ENCODE data around the gene CYP39A1. TPM values are rescaled to one million over a fixed set of nuclear protein-coding genes. Genes with fewer than 3 reads are reported as not detected.

CYP39A1 gene
- total and polyA plus RNA-seq, 10 of the 15 experiments (the other 5 are each of a cell fraction or from before 2014, with no cell fraction given): not detected

DNA sequence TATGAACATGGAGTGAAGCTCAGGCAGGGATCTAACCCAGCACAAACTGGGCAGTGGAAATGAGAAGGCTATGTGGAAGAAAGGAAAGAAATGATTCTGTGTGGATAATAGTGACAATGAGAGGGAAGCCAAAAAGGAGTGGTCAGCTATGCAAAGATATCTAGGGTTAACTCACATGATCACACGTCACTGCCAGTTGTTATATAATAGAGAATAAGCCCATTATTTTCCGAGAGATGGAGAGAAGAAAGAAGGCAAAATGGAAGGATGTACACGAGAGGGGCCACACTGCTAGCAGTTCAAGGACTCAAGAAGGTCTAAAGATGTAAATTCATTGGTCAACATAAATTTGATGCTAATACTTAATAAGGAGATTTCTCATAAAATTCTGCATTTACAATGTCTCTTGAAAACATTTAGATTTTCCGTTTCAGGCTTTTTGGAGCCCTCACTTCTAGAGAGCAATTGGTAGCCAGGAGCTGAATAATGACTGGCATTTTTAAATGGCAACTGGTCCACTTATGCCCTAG lies 142.6 kb downstream of the CYP39A1 start:
- no TSS peak for BruUV-seq (replicated peaks)
- H3K36me3 ChIP-seq (ENCODE audit: control insufficient read depth in 2 of 2, insufficient read depth in 2 of 2, low read length in 1 of 2): no peaks in the 10 kb centered on the region
- no peak overlapping the region for H2AFZ ChIP-seq (ENCODE audit: control insufficient read depth, low read depth, low read length)
- H3K9me3 ChIP-seq (replicated peaks; ENCODE audit: control insufficient read depth, insufficient read depth, low read length): no peaks in the 10 kb centered on the region
- FAIRE-seq (no peak), ATAC-seq (no peak), DNase-seq (ENCODE audit: low read depth, low spot score) (no peak)
- intact Hi-C loops (cut with micrococcal nuclease; ENCODE audit: unreplicated experiment) (no loop called here), in situ Hi-C loops (cut with MboI) (no loop called here)
- H3K4me3 ChIP-seq: no peak overlapping the region
- no peaks in the 10 kb centered on the region for H4K20me1 ChIP-seq (ENCODE audit: control insufficient read depth, insufficient read depth)
- ChIA-PET RAD21 (ENCODE audit: unreplicated experiment) (no interaction called here), SMC1A (ENCODE audit: uncharacterized antibody, unreplicated experiment) (no interaction called here), CTCF (interaction anchor here (0.6 kb wide), 1 partner anchor 402 kb away, joined by 3 read pairs; no protein-coding TSS in a partner anchor), POLR2A (no interaction called here)
- WGBS (ENCODE audit: insufficient coverage, insufficient replicate concordance, low lambda C conversion rate, missing lambda C conversion rate): 15% methylated on average over 4 of the region's 4 CpGs
- no peak overlapping the region for H3K27ac ChIP-seq (ENCODE audit: control insufficient read depth, insufficient read depth)
- no peak overlapping the region for H3K4me2 ChIP-seq (ENCODE audit: control insufficient read depth, insufficient read depth)
- H3K79me2 ChIP-seq (ENCODE audit: control insufficient read depth, insufficient read depth, low read length): no peaks in the 10 kb centered on the region
- no peaks in the 10 kb centered on the region for H3K27me3 ChIP-seq (replicated peaks in 1 of 2; ENCODE audit: control insufficient read depth in 2 of 2, insufficient read depth in 2 of 2, low read length in 1 of 2)
- TF ChIP-seq SPI1 (IDR thresholded peaks at IDR 0.05; ENCODE audit: borderline replicate concordance, insufficient read depth, low read depth, low read length) (no peak), PML (IDR thresholded peaks at IDR 0.05; ENCODE audit: low read length) (no peak)
- TF ChIP-seq, protein P1, sequence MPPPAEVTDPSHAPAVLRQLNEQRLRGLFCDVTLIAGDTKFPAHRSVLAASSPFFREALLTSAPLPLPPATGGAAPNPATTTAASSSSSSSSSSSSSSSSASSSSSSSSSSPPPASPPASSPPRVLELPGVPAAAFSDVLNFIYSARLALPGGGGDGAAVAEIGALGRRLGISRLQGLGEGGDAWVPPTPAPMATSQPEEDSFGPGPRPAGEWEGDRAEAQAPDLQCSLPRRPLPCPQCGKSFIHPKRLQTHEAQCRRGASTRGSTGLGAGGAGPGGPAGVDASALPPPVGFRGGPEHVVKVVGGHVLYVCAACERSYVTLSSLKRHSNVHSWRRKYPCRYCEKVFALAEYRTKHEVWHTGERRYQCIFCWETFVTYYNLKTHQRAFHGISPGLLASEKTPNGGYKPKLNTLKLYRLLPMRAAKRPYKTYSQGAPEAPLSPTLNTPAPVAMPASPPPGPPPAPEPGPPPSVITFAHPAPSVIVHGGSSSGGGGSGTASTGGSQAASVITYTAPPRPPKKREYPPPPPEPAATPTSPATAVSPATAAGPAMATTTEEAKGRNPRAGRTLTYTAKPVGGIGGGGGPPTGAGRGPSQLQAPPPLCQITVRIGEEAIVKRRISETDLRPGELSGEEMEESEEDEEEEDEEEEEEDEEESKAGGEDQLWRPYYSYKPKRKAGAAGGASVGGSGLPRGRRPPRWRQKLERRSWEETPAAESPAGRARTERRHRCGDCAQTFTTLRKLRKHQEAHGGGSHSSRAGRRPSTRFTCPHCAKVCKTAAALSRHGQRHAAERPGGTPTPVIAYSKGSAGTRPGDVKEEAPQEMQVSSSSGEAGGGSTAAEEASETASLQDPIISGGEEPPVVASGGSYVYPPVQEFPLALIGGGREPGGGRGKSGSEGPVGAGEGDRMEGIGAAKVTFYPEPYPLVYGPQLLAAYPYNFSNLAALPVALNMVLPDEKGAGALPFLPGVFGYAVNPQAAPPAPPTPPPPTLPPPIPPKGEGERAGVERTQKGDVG (CRISPR knock-in tag; IDR thresholded peaks at IDR 0.05): no peak
- TF ChIP-seq, protein P2, sequence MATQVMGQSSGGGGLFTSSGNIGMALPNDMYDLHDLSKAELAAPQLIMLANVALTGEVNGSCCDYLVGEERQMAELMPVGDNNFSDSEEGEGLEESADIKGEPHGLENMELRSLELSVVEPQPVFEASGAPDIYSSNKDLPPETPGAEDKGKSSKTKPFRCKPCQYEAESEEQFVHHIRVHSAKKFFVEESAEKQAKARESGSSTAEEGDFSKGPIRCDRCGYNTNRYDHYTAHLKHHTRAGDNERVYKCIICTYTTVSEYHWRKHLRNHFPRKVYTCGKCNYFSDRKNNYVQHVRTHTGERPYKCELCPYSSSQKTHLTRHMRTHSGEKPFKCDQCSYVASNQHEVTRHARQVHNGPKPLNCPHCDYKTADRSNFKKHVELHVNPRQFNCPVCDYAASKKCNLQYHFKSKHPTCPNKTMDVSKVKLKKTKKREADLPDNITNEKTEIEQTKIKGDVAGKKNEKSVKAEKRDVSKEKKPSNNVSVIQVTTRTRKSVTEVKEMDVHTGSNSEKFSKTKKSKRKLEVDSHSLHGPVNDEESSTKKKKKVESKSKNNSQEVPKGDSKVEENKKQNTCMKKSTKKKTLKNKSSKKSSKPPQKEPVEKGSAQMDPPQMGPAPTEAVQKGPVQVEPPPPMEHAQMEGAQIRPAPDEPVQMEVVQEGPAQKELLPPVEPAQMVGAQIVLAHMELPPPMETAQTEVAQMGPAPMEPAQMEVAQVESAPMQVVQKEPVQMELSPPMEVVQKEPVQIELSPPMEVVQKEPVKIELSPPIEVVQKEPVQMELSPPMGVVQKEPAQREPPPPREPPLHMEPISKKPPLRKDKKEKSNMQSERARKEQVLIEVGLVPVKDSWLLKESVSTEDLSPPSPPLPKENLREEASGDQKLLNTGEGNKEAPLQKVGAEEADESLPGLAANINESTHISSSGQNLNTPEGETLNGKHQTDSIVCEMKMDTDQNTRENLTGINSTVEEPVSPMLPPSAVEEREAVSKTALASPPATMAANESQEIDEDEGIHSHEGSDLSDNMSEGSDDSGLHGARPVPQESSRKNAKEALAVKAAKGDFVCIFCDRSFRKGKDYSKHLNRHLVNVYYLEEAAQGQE (IDR thresholded peaks at IDR 0.05; ENCODE audit: low read depth, low read length): no peak
- no peak overlapping the region for H3K9ac ChIP-seq (ENCODE audit: control insufficient read depth, insufficient read depth, low read length)
- no peaks in the 10 kb centered on the region for H3K4me1 ChIP-seq (ENCODE audit: control insufficient read depth, insufficient read depth, low read length)

All from GM12878 (cell line).